ENCODE data around the gene ENG.
"Not testable (repeated sequence)": the region's sequence is repeated elsewhere in the genome, so short reads cannot be mapped to it uniquely, and the experiment has no call there.

ENG gene

GRCh38 chr9:127847833-127848755 is 6.4 kb downstream of the ENG start:
- DNase-seq (ENCODE audit: extremely low spot score, insufficient read length, low read depth) (no peak), FAIRE-seq (no peak)

- no peak for FAIRE-seq
Observed at GRCh38 chr9:127847178-127847510, 7.3 kb downstream of the ENG start.

GRCh38 chr9:127846443-127847177 is 7.8 kb downstream of the ENG start:
- DNase-seq (ENCODE audit: extremely low spot score, insufficient read length, low read depth) (no peak), FAIRE-seq (no peak)

More at GRCh38 chr9:127847178-127847510, 7.3 kb downstream of the ENG start:
- DNase-seq (ENCODE audit: extremely low spot score, insufficient read length, low read depth), result no peak

GRCh38 chr9:127845619-127846018 is 8.8 kb downstream of the ENG start:
- not testable (repeated sequence) for FAIRE-seq; DNase-seq (ENCODE audit: extremely low spot score, insufficient read length, low read depth)

GRCh38 chr9:127844821-127845359 is 9.6 kb downstream of the ENG start:
- DNase-seq (ENCODE audit: extremely low spot score, insufficient read length, low read depth), result no peak
- no peak for FAIRE-seq

GRCh38 chr9:127841087-127841835 is 13.2 kb downstream of the ENG start:
- no peak for FAIRE-seq

GRCh38 chr9:127838375-127839078 is 15.9 kb downstream of the ENG start:
- no peak for FAIRE-seq
- DNase-seq (ENCODE audit: extremely low spot score, insufficient read length, low read depth), result no peak

More at GRCh38 chr9:127841087-127841835, 13.2 kb downstream of the ENG start:
- DNase-seq (ENCODE audit: extremely low spot score, insufficient read length, low read depth), result no peak

- DNase-seq (ENCODE audit: extremely low spot score, insufficient read length, low read depth), result no peak
Observed at GRCh38 chr9:127837346-127837745, 17.1 kb downstream of the ENG start.

GRCh38 chr9:127836561-127836960 is 17.9 kb downstream of the ENG start:
- not testable (repeated sequence) for FAIRE-seq

More at GRCh38 chr9:127837346-127837745, 17.1 kb downstream of the ENG start:
- FAIRE-seq, result no peak

GRCh38 chr9:127835991-127836516 is 18.4 kb downstream of the ENG start:
- no peak for DNase-seq (ENCODE audit: extremely low spot score, insufficient read length, low read depth)
- no peak for FAIRE-seq

More at GRCh38 chr9:127836561-127836960, 17.9 kb downstream of the ENG start:
- not testable (repeated sequence) for DNase-seq (ENCODE audit: extremely low spot score, insufficient read length, low read depth)

GRCh38 chr9:127833555-127833954 is 20.9 kb downstream of the ENG start:
- DNase-seq (ENCODE audit: extremely low spot score, insufficient read length, low read depth) (no peak), FAIRE-seq (no peak)

- FAIRE-seq, result no peak
- no peak for DNase-seq (ENCODE audit: extremely low spot score, insufficient read length, low read depth)
Observed at GRCh38 chr9:127832248-127832647, 22.2 kb downstream of the ENG start.

GRCh38 chr9:127829205-127829906 is 25.1 kb downstream of the ENG start:
- FAIRE-seq (no peak), DNase-seq (ENCODE audit: extremely low spot score, insufficient read length, low read depth) (no peak)

GRCh38 chr9:127828262-127829031 is 26.0 kb downstream of the ENG start:
- DNase-seq (ENCODE audit: extremely low spot score, insufficient read length, low read depth), result no peak
- no peak for FAIRE-seq

- DNase-seq (ENCODE audit: extremely low spot score, insufficient read length, low read depth), result no peak
- no peak for FAIRE-seq
Observed at GRCh38 chr9:127826253-127826913, 28.1 kb downstream of the ENG start.

GRCh38 chr9:127825319-127826051 is 29.0 kb downstream of the ENG start:
- no peak for FAIRE-seq

GRCh38 chr9:127822108-127822507 is 32.4 kb downstream of the ENG start:
- FAIRE-seq (no peak), DNase-seq (ENCODE audit: extremely low spot score, insufficient read length, low read depth) (no peak)

More at GRCh38 chr9:127825319-127826051, 29.0 kb downstream of the ENG start:
- no peak for DNase-seq (ENCODE audit: extremely low spot score, insufficient read length, low read depth)

Data from GM18507 (cell line).